Measurements from ENCODE around the gene CFAP221.
A peak's percentile ranks its signal among the peaks of the same experiment; 100 is the strongest.

Gene CFAP221

GRCh38 chr2:119544075-119544938 lies at the start of gene CFAP221:
Gene CFAP221 (plus strand): TSS chr2:119544449. CDS start chr2:119546132, 1,683 bp downstream.
- peak; percentile 75 to 78 for DNase-seq

DNA sequence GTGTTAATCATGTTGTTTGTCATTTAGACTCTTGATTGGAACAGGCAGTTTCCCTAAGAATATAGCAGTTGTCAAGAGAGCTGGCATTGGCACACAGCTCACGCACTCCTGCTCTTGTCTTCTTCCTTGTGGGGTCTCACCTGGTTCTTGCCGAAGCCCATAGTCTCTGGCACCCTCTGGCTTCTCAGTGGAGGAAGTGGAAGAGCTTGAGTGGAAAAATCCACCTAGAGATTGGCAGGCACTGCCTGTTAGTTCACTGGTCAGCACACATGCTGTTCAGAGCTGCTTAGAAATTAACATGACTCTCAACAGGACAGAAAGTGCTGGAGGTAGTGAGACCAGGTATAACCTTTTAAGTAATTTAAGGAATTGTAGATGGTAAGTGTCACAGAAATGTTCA lies 48.3 kb upstream of the CFAP221 start:
- no peak for DNase-seq

DNA sequence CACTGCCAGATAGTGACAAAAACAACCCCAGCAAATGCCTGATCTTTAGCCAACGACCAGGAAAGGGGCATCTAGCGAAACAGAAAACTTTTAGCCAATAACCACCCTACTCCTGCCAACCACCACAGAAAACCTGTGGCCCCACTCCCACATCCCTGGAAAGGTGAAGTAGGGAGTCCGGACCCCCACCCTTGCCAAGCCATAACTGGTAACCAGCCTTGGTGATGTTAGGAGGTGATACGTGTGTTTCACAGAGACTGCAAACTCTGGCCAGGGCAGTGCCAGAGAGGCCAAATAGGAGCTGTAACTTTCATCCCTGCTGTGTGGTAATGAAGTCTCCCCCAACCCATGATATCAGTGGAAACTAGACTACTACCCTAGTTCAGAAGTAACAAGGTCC lies 47.6 kb upstream of the CFAP221 start:
- DNase-seq: no peak

DNA sequence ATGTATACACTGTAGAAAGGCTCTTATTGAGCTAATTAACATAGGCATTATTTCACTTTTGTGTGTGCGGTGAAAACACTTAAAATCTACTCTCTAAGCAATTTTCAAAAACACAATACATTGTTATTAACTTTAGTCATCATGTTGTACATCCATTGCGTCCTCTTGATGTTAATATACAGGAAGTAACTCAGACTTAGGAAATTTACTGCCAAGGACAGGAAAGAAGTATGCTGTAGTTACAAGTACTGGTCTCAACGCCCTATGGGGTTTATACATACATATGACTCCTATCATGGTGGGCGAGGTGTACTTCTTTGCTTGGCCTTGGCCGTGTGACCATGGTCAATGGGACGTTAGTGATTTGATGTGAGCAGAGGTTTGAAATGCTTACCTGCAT lies 35.5 kb upstream of the CFAP221 start:
- DNase-seq: no peak

DNA sequence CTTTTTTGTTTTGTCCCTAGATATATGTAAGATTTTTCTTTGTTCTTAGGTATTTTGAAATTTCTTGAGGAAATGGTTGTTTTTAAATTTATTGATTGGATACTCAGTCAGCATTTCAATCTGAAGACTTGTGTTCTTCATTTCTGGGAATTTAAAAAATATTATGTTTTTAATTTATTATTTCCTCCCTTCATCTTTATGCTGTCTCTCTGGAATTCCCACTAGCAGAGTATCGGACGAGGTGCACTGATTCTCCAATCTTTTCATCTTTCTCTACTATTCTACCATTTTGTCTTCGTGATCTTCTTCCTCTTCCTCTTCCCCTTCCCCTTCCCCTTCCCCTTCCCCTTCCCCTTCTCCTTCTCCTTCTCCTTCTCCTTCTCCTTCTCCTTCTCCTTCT lies 32.3 kb upstream of the CFAP221 start:
- no peak for DNase-seq

- no peak for DNase-seq
Observed at GRCh38 chr2:119512946-119513345, 31.3 kb upstream of the CFAP221 start.

GRCh38 chr2:119513832-119514231 lies 30.4 kb upstream of the CFAP221 start:
- no peak for DNase-seq

GRCh38 chr2:119516121-119516520 lies 28.1 kb upstream of the CFAP221 start:
- DNase-seq: no peak

GRCh38 chr2:119517433-119517832 lies 26.8 kb upstream of the CFAP221 start:
- peak; percentile 55 to 65 for DNase-seq

- no peak for DNase-seq
Observed at GRCh38 chr2:119518401-119519056, 25.7 kb upstream of the CFAP221 start.

GRCh38 chr2:119519057-119519408 lies 25.2 kb upstream of the CFAP221 start:
- no peak for DNase-seq

DNA sequence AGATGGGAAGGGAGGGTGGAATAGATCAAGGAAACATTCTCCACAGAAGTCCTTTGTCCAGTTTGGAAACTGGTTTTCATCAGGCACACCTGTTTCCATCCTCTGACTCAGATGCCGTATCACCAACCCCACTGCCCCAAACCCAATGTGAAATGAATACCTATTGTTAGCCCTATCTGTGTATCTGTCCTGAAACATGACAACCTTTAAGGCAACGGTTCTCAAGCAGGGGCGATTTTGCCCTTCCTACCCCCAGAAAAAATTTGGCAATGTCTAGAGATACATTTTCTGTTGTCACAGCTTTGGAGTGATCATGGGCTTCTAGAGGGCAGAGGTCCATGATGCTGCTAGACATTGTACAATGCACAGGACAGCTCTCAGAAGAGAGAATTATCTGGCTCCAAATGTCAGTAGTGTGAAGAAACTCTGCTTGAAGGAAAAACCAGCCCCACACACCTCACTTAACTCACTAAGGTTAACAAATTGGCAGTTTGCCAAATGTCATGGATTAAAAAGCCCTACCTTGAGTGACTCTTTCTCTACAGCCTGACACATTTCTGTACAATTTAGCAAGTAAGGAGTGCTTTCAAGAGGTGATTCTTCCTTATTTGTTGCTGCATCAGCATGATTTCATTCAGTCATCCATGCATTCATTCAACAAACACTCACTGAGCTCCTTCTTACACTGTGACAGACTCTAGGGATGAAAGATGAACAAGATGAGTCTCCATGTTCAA lies 23.4 kb upstream of the CFAP221 start:
- no peak for DNase-seq

- DNase-seq: no peak
Observed at GRCh38 chr2:119521433-119522050, 22.7 kb upstream of the CFAP221 start.

- DNase-seq: no peak
Observed at GRCh38 chr2:119522671-119523070, 21.6 kb upstream of the CFAP221 start.

GRCh38 chr2:119523383-119523951 lies 20.8 kb upstream of the CFAP221 start:
- DNase-seq: no peak

GRCh38 chr2:119523952-119524694 lies 20.1 kb upstream of the CFAP221 start, which contains the start of gene SCTR:
Gene SCTR (minus strand): TSS chr2:119524483. CDS start chr2:119524226, 257 bp downstream.
- DNase-seq: no peak

- no peak for DNase-seq
Observed at GRCh38 chr2:119525614-119526013, 18.6 kb upstream of the CFAP221 start.

DNA sequence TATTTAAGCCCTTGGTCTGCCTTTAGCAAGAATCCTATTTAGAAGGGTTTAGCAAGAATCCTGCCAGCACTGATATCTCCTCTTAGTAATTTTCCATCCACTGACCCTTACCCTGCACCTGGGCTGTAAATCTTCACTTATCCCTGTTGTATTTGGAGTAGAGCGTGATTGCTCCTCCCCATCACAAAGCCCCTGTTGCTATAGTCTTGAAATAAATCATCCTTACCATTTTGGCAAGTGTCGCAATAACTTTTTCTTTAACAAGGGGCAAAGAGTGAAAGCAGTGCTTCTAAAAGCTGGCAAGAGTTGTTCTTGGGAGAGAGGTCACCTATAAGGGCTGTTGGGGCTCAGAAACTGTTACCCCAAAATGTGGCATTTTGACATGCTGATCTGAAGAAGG lies 16.2 kb upstream of the CFAP221 start:
- DNase-seq: no peak

- no peak for DNase-seq
Observed at GRCh38 chr2:119531292-119531691, 13.0 kb upstream of the CFAP221 start.

- no peak for DNase-seq
Observed at GRCh38 chr2:119533560-119533959, 10.7 kb upstream of the CFAP221 start.

- no peak for DNase-seq
Observed at GRCh38 chr2:119536211-119536610, 8.0 kb upstream of the CFAP221 start.

- DNase-seq: no peak
Observed at GRCh38 chr2:119536707-119537106, 7.5 kb upstream of the CFAP221 start.
